SK-N-MC (cell line): ENCODE data around the gene DDX51.
A peak's percentile ranks its signal among the peaks of the same experiment; 100 is the strongest.

Experiments
- DNase-seq: peaks from one replicate; pipeline ENCODE4 v3.0.0-alpha.2; 2011; ENCODE audit warnings: low read depth, low spot score
- H3K27ac ChIP-seq: fragments of 200-600 bp; sonication (generic); 2 replicates; pipeline ENCODE4 v1.5.1; 2016; ENCODE audit warnings: mixed run types
- H3K36me3 ChIP-seq: fragments of 200-600 bp; sonication (generic); 2 replicates; pipeline ENCODE4 v1.6.1; 2017; ENCODE audit warnings: antibody characterized with exemption, low read length, mixed read lengths; ENCODE audit not compliant: insufficient read depth
- H3K4me3 ChIP-seq: fragments of 200-600 bp; sonication (generic); 2 replicates; pipeline ENCODE4 v1.5.1; 2016
- H3K9ac ChIP-seq: fragments of 200-600 bp; sonication (generic); 2 replicates; pipeline ENCODE4 v1.8.0; 2017; ENCODE audit warnings: mixed run types, mixed read lengths; ENCODE audit not compliant: insufficient read length
- H3K9me3 ChIP-seq: fragments of 200-600 bp; sonication (generic); 2 replicates; pipeline ENCODE4 v1.6.1; 2017; ENCODE audit warnings: low read depth, mild to moderate bottlenecking, antibody characterized with exemption, low read length, moderate library complexity, mixed read lengths
- EZH2 ChIP-seq: fragments of 200-600 bp; sonication (generic); IDR thresholded peaks from one replicate; pipeline ENCODE4 v1.6.1; 2017; ENCODE audit warnings: antibody characterized with exemption
- FOXP2 ChIP-seq: optimal IDR thresholded peaks from 2 replicates; pipeline ENCODE3; 2011; ENCODE audit warnings: mild to moderate bottlenecking, moderate library complexity; ENCODE audit not compliant: insufficient read depth; ENCODE audit errors: extremely low read length, control extremely low read depth
- POLR2AphosphoS5 ChIP-seq: IDR thresholded peaks from 2 replicates; pipeline ENCODE4 v1.6.1; 2012; ENCODE audit warnings: mild to moderate bottlenecking, low read depth, low read length, borderline replicate concordance

The DDX51 gene

DNA sequence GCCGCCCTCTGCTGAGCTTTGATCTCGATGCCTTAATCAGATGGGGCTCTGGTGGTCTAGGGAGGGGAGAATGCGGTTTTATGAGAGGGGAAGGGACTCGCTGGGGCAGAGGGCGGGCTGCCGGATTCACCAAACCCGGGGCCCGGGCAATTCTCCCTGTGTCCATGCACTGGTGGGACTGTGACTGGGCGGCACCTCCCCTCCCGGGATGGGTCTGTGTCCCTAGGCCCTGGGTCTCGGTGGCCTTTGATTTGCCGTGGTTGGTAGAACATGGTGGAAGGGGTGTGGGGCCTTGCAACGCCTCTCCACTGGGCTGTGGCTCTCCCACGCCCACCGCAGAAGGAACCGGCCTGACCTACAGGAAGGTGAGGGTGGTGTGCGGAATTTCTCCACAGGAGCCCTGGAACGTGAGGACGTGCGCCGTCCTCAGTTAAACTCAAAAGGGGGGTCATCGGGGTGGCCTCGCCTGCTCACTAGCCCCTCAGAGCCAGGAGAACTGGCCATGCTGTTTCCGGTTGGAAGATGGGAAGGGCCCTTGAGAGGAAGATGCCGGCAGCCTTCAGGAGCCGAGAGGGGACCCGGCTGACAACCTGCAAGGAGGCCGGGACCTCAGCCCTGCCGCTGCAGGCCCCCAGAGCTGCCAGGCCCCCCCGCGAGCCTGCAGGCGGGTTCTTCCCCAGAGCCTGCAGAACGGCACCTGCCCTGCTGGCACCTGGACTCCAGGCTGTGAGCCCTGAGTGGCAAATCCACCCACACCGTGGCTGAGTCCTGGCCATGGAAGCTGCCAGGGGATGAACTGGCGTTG, 43.7 kb upstream of the DDX51 start:
- Histone ChIP-seq H3K9me3 (no peaks in the 10 kb centered on the region), H3K9ac (no peak overlapping the region), H3K4me3 (no peak overlapping the region), H3K27ac (no peak overlapping the region), H3K36me3 (no peaks in the 10 kb centered on the region; the same call in 1 of the 2 replicates)
- TF ChIP-seq FOXP2 (no peak), POLR2AphosphoS5 (no peak), EZH2 (no peak)
- no peak for DNase-seq

DNA sequence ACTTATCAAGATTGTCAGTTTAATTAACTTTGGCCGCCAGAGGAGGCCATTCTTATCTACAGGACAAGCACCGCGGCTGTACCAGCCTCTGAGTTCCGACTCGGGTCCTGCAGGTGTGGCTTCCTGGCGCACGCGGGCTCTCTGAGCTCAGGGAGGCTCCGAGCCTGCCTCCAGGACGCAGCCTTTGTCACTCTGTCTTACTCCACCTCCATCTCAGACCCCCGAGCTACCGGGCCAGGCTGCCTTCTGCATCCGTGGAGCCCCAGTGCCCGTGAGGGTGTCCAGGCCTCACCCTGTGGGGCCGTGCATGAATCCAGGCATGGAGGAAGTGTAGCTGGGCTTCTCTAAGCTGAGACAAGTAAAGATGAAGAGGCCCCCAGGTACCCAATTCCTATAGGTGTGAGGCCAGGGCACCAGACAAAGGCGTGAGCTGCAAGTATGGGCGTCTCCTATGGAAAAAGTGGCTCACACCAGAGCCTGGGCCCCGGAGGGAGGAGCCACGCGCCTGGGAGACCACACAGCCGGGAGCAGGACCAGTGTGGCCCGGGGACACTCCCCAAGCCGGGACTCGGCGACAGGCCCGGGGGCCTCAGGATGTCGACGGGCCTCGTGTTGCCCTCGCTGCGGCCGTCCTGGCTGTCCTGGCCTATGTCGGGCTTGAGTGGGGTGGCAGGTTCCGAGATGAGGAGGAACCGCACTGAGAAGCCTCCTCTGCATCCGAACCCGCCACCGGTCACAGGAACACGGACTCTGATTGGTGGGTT, 42.9 kb upstream of the DDX51 start:
- Histone ChIP-seq H3K36me3 (no peaks in the 10 kb centered on the region; the same call in 1 of the 2 replicates), H3K9ac (no peak overlapping the region), H3K9me3 (no peaks in the 10 kb centered on the region), H3K4me3 (no peak overlapping the region), H3K27ac (no peak overlapping the region)
- TF ChIP-seq POLR2AphosphoS5 (no peak), FOXP2 (no peak), EZH2 (no peak)
- DNase-seq = no peak

DNA sequence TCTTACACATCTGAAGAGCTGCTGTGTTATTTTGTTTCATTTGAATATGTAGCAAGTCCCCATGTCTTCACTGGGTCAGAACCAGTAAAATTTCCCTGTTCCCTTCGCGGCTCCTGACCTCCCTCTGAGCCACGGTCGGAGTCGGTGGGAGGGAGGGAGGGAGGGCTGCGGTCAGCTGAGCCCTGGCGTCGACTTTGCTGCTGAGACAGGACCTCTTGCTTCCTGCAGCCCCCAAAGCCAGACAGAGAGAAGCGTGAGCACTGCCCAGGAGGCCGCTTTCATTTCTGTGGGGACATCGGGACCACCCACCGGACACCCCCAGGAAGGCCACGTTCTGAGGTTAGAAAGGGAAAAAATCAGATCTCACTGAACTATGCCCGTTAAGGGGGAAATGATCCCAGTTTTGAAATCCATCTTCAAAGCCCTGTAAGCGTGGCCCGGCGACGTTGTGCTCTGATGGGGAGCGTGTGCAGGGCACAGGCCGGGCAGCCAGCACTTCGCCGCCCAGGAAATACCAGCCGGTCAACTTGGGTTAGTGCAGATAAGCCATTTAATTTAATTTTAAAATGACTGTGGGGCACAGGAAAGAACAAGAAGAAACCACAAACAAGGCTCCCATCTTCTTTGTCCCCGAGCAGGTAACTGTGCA, 42.2 kb upstream of the DDX51 start:
- H3K4me3 ChIP-seq = no peak overlapping the region

DNA sequence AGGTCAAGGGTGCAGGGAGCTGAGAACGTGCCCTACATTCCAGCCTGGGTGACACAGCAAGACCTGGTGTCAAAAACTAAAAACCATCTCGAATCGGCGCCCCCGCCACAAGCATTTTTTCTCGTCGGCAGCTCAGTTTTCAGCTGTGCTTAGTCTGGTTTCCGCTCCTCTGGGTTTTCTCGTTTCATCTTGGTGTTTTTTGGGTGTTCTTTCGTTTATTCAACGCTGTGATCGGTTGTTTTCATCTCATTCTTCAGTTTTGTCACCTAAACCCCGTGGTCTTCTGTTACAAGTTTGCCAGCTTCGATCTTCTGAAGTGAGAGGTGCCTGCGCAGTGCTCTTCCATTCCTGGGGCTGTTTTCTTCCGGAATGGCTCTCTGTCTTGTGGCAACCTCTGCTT, 41.6 kb upstream of the DDX51 start:
- no peaks in the 10 kb centered on the region for H3K9me3 ChIP-seq
- H3K27ac ChIP-seq = no peak overlapping the region
- no peak for DNase-seq
- no peak overlapping the region for H3K4me3 ChIP-seq
- TF ChIP-seq POLR2AphosphoS5 (no peak), FOXP2 (no peak), EZH2 (no peak)
- H3K36me3 ChIP-seq = no peaks in the 10 kb centered on the region; the same call in 1 of the 2 replicates
- no peak overlapping the region for H3K9ac ChIP-seq

More for the DNA sequence above, 42.2 kb upstream of the DDX51 start:
- TF ChIP-seq EZH2 (no peak), POLR2AphosphoS5 (no peak), FOXP2 (no peak)
- DNase-seq = no peak
- Histone ChIP-seq H3K9me3 (no peaks in the 10 kb centered on the region), H3K36me3 (no peaks in the 10 kb centered on the region; the same call in 1 of the 2 replicates), H3K9ac (no peak overlapping the region), H3K27ac (no peak overlapping the region)

DNA sequence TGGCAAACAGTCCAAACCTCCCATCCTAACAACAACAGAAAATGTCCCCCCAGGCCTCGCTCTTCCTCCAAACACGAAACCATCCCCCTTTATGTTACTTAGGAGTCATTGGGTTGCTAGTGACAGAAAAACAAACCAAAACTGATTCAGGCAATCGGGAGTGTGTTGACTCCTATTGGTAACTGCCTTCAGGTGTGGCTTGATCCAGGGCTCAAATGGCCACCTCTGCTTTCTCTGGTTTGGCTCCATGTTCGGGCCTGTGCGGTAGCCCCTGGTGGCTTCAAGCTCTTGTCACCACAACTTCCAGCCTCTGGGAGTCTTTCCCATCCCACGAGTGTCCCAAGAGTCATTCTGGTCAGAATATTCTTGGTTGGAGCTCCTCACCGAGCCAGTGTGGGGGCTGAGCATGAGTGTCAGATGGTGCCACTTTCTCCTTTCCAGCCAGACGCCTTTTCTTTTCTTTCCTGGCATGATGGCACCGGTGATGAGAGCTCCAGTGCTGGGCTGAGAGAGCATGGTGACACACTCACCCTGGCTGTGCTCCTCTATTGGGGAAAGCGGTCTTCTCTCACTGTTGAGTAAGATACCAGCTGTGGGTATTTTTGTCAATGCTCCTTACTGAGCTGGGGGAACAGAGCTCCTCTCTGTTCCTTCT, 38.7 kb upstream of the DDX51 start:
- no peak overlapping the region for H3K4me3 ChIP-seq
- H3K36me3 ChIP-seq = no peaks in the 10 kb centered on the region; the same call in 1 of the 2 replicates
- H3K27ac ChIP-seq = peak overlapping the region; percentile 76; the same call in 1 of the 2 replicates
- H3K9me3 ChIP-seq = no peaks in the 10 kb centered on the region
- DNase-seq = no peak
- TF ChIP-seq FOXP2 = no peak
- TF ChIP-seq POLR2AphosphoS5 = no peak
- TF ChIP-seq EZH2 = no peak
- no peak overlapping the region for H3K9ac ChIP-seq

DNA sequence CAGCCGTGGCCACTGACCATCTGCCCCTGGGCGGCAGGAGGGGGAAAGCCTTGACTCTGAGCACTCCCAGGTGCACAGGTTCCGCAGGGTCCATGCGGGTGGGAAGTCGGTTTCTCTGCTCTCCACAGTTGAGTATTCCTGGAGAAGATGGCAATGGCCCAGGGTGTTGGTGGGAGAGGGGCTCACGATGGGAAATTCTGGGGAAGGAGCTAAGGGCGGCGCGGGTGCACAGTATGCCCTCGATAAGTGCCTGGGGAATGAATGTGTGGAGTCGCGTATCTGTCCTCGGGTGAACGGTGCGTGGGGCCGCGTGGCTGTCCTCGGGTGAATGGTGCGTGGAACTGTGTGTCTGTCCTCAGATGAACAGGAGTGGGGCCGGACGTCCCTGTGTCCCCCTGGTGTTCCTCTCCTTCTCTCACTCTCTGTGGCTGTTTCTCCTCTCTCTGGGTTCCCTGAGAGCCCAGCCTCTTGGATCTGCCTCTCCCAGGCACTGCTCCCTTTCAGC, 38.1 kb upstream of the DDX51 start:
- Histone ChIP-seq H3K4me3 (no peak overlapping the region), H3K9ac (no peak overlapping the region), H3K27ac (no peak overlapping the region), H3K36me3 (no peaks in the 10 kb centered on the region; the same call in 1 of the 2 replicates), H3K9me3 (no peaks in the 10 kb centered on the region)
- DNase-seq = no peak
- TF ChIP-seq POLR2AphosphoS5 (no peak), EZH2 (no peak), FOXP2 (no peak)

DNA sequence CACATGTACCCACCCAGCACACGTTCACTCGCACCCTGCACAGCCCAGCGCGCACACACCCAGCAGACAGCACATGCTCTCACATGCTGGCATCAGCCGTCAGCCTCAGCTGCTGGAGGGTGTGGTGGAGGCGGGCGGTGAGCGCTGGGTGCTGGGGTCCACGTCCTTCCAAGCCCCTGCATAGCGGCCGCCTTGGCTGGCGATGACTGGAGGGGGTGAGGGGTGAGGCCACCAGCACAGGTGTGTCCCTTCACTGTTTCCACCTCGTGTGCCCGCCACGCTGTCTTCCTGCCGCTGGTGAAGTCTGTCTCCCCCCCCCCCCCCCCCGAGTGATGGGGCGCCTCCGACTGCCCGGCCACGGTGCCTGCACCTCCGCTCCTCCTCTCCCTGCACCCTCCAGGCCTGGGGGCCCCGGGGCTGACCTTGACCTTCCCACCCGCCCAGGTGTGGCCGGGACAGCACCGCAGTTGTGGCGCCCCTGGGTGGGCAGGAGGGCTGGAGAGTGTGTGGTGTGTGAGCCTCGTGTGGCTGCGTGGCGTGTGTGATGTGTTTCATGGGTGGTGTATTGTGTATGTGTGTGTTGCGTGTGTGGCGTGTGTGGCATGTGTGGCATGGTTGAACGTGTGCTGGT, 37.6 kb upstream of the DDX51 start:
- no peaks in the 10 kb centered on the region for H3K9me3 ChIP-seq
- H3K36me3 ChIP-seq = no peaks in the 10 kb centered on the region; the same call in 1 of the 2 replicates
- no peak overlapping the region for H3K27ac ChIP-seq
- no peak overlapping the region for H3K4me3 ChIP-seq
- no peak overlapping the region for H3K9ac ChIP-seq
- DNase-seq = no peak
- TF ChIP-seq EZH2 (no peak), FOXP2 (no peak), POLR2AphosphoS5 (no peak)
